DND-41 (cell line): ENCODE measurements around the gene CRLF2.

Experiments
- ATAC-seq: fragments of 200-7000 bp; cut with Tn5 transposase; 3 replicates; pipeline ENCODE4 v1.9.1; 2021; ENCODE audit warnings: low read depth; ENCODE audit not compliant: insufficient read depth
- DNase-seq: peaks from one replicate; pipeline ENCODE4 v3.0.0-alpha.2; 2020
- H2AFZ ChIP-seq: 2 replicates; pipeline ENCODE4 v1.6.0; 2012; ENCODE audit warnings: low read depth, low read length
- H3K27ac ChIP-seq: 2 replicates; pipeline ENCODE4 v1.5.1; 2012; ENCODE audit warnings: low read length, inconsistent platforms
- H3K27me3 ChIP-seq: fragments of 200-600 bp; sonication (generic); 2 replicates; pipeline ENCODE4 v1.6.0; 2012; ENCODE audit warnings: low read length, mild to moderate bottlenecking, inconsistent platforms; ENCODE audit not compliant: insufficient read depth, poor library complexity
- H3K36me3 ChIP-seq: 2 replicates; pipeline ENCODE4 v1.5.1; 2012; ENCODE audit warnings: low read length, inconsistent platforms; ENCODE audit not compliant: insufficient read depth
- H3K4me1 ChIP-seq: 2 replicates; pipeline ENCODE4 v1.5.1; 2012; ENCODE audit warnings: mild to moderate bottlenecking, low read length; ENCODE audit not compliant: insufficient read depth
- H3K4me2 ChIP-seq: 2 replicates; pipeline ENCODE4 v1.6.0; 2012; ENCODE audit warnings: mild to moderate bottlenecking, moderate library complexity, low read length, inconsistent platforms; ENCODE audit not compliant: insufficient read depth
- H3K4me3 ChIP-seq, 2 experiments: fragments of 200-600 bp in 1 of 2; shearing (Covaris generic) in 1 of 2; 2 replicates each; pipeline ENCODE4 v1.5.1; 2012 to 2016; ENCODE audit warnings: inconsistent platforms in 2 of 2, low read length in 2 of 2, mild to moderate bottlenecking in 2 of 2, low read depth in 1 of 2, moderate library complexity in 1 of 2
- H3K79me2 ChIP-seq: 2 replicates; pipeline ENCODE4 v1.6.0; 2012; ENCODE audit warnings: low read length, inconsistent platforms; ENCODE audit not compliant: insufficient read depth
- H3K9ac ChIP-seq: 2 replicates; pipeline ENCODE4 v1.6.0; 2012; ENCODE audit warnings: low read depth, mild to moderate bottlenecking, inconsistent platforms, low read length, moderate library complexity
- H3K9me3 ChIP-seq: 2 replicates; pipeline ENCODE4 v1.5.1; 2012; ENCODE audit warnings: low read length, moderate library complexity, mild to moderate bottlenecking, inconsistent platforms; ENCODE audit not compliant: insufficient read depth, severe bottlenecking
- H4K20me1 ChIP-seq: 2 replicates; pipeline ENCODE4 v1.6.0; 2012; ENCODE audit warnings: low read length; ENCODE audit not compliant: insufficient read depth
- EZH2 ChIP-seq: IDR thresholded peaks from 3 replicates; pipeline ENCODE4 v1.6.1; 2012; ENCODE audit warnings: borderline replicate concordance, low read depth, mild to moderate bottlenecking, moderate library complexity, low read length, inconsistent platforms; ENCODE audit not compliant: severe bottlenecking
- TF ChIP-seq, protein P1 (sequence below): IDR thresholded peaks from 2 replicates; pipeline ENCODE4 v1.5.1; 2012; ENCODE audit warnings: borderline replicate concordance, low read length, moderate library complexity, mild to moderate bottlenecking; ENCODE audit not compliant: poor library complexity, severe bottlenecking; ENCODE audit errors: extremely low read depth

CRLF2 gene

DNA sequence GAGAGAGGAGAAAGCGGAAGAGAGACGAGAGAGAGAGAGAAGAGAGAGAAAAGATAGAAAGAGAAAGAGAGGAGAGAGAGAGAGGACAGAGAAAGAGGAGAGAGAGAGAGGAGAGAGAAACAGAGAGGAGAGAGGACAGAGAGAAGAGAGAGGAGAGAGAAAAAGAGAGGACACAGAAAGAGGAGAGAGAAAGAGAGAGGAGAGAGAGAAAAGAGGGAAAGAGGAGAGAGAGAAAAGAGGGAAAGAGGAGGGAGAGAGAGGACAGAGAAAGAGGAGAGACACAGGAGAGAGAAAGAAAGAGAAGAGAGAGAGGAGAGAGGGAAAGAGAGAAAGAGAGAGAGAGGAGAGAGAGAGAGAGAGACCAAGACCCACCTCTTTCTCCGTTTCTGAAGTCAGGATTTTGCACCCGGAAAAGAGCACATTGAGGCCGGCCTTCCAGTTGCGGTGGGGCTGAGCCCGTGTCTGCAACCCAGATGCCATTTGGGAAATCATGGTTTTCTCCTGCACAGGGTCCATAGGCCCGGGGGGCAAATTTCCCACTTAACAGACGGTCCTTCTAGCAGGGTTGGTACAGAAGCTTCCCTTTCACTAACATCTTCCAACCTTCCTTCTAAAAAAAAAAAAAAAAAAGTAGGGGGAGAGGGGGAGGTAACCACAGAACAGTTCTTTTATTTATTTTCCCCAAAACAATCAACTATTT lies 60.9 kb downstream of the CRLF2 start:
- no peaks in the 10 kb centered on the region for H3K9me3 ChIP-seq
- H3K9ac ChIP-seq = no peak overlapping the region
- no peaks in the 10 kb centered on the region for H3K27me3 ChIP-seq
- DNase-seq (no peak), ATAC-seq (no peak)
- no peaks in the 10 kb centered on the region for H3K79me2 ChIP-seq
- TF ChIP-seq, protein P1, sequence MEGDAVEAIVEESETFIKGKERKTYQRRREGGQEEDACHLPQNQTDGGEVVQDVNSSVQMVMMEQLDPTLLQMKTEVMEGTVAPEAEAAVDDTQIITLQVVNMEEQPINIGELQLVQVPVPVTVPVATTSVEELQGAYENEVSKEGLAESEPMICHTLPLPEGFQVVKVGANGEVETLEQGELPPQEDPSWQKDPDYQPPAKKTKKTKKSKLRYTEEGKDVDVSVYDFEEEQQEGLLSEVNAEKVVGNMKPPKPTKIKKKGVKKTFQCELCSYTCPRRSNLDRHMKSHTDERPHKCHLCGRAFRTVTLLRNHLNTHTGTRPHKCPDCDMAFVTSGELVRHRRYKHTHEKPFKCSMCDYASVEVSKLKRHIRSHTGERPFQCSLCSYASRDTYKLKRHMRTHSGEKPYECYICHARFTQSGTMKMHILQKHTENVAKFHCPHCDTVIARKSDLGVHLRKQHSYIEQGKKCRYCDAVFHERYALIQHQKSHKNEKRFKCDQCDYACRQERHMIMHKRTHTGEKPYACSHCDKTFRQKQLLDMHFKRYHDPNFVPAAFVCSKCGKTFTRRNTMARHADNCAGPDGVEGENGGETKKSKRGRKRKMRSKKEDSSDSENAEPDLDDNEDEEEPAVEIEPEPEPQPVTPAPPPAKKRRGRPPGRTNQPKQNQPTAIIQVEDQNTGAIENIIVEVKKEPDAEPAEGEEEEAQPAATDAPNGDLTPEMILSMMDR = no peak
- no peaks in the 10 kb centered on the region for H3K4me1 ChIP-seq
- no peak overlapping the region for H3K4me3 ChIP-seq
- no peak overlapping the region for H3K4me2 ChIP-seq
- no peak overlapping the region for H2AFZ ChIP-seq
- H4K20me1 ChIP-seq = no peaks in the 10 kb centered on the region
- H3K36me3 ChIP-seq = no peaks in the 10 kb centered on the region
- H3K27ac ChIP-seq = no peak overlapping the region

DNA sequence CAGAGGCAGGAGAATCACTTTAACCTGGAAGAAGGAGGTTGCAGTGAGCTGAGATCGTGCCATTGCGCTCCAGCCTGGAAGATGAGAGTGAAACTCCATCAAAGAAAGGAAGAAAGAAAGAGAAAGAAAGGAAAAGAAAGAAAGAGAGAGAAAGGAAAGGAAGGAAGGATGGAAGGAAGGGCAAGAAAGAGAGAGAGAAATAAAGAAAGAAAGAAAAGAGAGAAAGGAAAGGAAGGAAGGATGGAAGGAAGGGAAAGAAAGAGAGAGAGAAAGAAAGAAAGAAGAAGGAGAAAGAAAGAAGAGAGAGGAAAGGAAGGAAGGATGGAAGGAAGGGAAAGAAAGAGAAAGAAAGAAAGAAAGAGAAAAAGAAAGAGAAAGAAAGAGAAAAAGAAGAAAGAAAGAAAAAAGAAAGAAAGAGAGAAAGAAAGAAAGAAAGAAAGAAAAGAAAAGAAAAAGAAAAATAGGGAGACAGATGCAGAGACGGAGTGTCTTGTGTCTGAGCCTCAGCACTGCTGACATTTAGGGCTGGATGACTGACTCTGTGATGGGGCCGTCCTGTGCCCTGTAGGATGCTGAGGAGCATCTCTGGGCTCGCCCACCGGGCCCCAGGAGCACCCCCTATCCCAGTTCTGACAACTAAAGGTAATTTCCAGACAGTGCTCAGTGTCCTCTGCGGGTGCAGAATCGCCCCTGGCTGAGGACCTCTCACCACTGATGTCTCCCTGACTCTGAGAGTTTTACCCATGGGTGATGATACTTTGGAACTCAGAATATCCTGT lies 61.7 kb downstream of the CRLF2 start:
- Histone ChIP-seq H3K4me1 (no peaks in the 10 kb centered on the region), H2AFZ (no peak overlapping the region), H3K4me2 (no peak overlapping the region), H3K79me2 (no peaks in the 10 kb centered on the region), H3K36me3 (no peaks in the 10 kb centered on the region), H3K27me3 (no peaks in the 10 kb centered on the region), H4K20me1 (no peaks in the 10 kb centered on the region), H3K4me3 (no peak overlapping the region), H3K9me3 (no peaks in the 10 kb centered on the region), H3K27ac (no peak overlapping the region), H3K9ac (no peak overlapping the region)
- DNase-seq = no peak
- no peak for TF ChIP-seq EZH2
- TF ChIP-seq, protein P1 = no peak
- ATAC-seq = no peak

DNA sequence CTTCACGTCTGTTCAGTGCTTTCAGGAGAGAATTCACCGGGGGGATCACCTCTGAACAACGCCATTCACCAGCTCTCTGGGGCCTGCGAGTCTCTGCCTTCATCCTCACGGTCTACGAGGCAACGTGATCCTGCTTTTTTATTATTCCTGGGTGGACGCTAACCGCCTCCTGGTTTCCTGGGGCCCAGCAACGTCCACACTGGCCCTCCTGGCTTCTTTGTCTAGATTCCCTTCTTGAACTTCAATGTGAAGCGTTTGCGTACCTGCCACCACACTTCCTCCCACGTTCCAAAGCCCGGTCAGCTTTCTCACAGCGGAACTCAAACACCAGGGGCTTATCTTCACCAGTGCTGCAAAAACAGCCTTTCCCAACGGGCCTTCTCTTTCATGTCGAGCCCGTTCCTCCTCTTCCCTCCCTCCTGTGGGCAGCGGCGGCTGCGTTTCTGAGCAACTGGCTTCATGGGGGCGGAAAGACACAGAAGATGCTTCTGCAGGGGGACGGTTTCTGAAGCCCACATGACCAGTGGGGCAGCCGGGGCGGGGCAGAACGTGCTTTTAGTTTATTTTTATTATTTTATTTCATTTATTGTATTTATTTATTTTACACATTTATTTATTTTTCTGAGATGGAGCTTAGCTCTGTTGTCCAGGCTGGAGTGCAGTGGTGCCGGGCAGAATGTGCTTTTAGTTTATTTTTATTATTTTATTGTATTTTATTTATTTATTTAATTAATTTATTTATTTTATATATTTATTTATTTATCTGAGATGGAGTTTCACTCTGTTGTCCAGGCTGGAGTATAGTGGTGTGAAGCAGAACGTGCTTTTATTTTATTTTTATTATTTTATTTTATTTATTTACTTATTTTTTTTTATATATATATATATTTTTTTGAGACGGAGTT lies 64.6 kb downstream of the CRLF2 start:
- H3K36me3 ChIP-seq = no peaks in the 10 kb centered on the region
- DNase-seq (no peak), ATAC-seq (no peak)
- no peaks in the 10 kb centered on the region for H3K79me2 ChIP-seq
- H3K4me2 ChIP-seq = no peak overlapping the region
- no peak overlapping the region for H3K27ac ChIP-seq
- no peaks in the 10 kb centered on the region for H3K9me3 ChIP-seq
- TF ChIP-seq EZH2 = no peak
- TF ChIP-seq, protein P1 = no peak
- no peaks in the 10 kb centered on the region for H3K27me3 ChIP-seq
- H4K20me1 ChIP-seq = no peaks in the 10 kb centered on the region
- no peaks in the 10 kb centered on the region for H3K4me1 ChIP-seq
- H3K4me3 ChIP-seq = no peak overlapping the region
- H3K9ac ChIP-seq = no peak overlapping the region
- no peak overlapping the region for H2AFZ ChIP-seq
